ENCODE data around the gene PPP1R9B.

Gene PPP1R9B

DNA sequence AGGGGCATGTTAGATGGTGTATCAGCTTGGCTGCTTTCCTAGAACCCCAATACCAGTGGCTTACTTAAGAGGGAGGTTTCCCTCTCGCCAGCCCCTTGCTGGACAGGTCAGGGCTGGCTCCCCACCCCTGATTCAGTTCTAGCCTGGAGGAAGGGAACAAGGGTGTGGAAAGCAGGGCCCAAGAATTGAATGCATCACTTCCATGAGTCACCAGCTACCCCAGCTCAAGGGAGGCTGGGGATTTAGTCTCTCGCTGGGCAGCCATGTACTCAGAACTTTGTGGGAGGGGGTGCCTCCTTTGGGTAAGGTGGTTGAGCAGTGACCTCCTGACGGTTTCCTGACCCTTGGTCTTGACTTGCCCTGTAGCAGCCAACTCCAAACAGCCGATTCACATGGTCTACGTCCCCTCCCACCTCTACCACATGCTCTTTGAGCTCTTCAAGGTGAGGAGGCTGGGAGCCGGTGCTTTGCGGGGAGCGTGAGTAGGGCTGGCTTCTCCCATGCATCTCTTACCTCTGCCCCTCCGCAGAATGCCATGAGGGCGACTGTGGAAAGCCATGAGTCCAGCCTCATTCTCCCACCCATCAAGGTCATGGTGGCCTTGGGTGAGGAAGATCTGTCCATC, 42.6 kb downstream of the PPP1R9B start:
- DNase-seq (ENCODE audit: low read depth in 2 of 2) = no peak

DNA sequence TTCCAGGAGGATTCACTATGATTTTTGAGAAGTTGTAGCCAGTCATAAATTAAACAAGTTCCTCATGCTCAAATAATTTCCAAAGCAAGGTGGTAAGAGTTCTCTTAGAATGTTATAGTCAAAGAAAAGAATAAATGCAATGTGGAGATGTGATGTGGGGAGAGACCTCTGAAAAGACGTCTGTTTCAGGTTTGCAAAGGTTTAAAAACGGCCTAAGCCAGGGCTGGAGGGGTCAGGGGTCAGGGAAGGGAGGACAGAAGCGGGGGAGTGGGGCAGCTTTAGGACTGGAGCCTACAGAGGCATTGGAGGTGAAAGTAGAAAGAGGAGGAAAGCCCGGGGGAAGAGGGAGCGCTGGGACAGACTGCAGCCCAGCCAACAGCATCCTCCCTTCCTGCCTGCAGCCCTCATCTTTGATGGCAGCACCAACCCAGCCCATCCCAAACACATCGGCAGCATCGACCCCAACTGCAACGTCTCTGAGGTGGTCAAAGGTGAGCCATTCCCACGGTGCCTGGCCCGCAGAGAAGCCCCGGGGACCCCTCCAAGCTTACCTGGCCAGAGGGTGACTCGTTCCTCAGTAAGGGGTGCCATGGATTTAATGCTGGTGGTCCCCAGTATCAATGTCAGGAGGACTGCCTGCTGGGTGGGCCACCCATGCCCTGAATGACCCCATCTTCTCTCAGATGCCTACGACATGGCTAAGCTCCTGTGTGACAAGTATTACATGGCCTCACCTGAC, 43.9 kb downstream of the PPP1R9B start:
- DNase-seq (ENCODE audit: low read depth in 2 of 2) = no peak

DNA sequence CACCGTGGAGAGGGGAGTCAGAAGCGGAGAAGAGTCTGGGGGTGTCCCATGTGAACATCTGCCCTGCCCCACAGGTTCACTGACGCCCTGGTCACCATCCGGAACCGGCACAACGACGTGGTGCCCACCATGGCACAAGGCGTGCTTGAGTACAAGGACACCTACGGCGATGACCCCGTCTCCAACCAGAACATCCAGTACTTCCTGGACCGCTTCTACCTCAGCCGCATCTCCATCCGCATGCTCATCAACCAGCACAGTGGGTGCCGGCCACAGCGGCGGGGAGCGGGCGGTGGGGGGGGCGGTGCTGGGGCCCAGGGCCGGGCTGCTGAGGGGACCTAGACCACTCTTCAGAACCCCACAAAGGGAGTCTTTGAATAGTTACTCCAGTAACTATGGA, 44.7 kb downstream of the PPP1R9B start:
- no peak for DNase-seq (ENCODE audit: low read depth in 2 of 2)

GRCh38 chr17:50103941-50104340, 46.5 kb downstream of the PPP1R9B start:
- no peak for DNase-seq (ENCODE audit: low read depth in 2 of 2)

DNA sequence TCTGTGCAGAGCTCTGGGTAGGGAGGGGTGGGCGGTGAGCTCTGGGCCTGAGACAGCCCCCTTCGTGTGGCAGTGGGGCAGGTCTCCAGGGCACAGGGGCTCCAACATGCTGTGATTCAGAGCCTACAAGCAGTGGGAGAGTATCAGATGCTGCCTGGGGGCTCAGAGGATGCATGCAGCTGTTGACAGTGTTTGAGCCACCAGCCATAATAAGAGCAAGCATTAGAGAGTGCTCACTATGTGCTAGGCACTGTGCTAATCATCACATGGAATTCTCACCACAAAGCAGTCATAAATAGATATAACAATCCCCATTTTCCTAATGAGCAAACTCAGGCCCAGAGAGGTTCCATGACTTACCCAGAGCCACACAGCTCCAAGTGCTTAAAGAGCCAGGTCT, 47.2 kb downstream of the PPP1R9B start:
- no peak for DNase-seq (ENCODE audit: low read depth in 2 of 2)

- no peak for DNase-seq (ENCODE audit: low read depth in 2 of 2)
Measured at GRCh38 chr17:50102164-50102991, 48.1 kb downstream of the PPP1R9B start.

DNA sequence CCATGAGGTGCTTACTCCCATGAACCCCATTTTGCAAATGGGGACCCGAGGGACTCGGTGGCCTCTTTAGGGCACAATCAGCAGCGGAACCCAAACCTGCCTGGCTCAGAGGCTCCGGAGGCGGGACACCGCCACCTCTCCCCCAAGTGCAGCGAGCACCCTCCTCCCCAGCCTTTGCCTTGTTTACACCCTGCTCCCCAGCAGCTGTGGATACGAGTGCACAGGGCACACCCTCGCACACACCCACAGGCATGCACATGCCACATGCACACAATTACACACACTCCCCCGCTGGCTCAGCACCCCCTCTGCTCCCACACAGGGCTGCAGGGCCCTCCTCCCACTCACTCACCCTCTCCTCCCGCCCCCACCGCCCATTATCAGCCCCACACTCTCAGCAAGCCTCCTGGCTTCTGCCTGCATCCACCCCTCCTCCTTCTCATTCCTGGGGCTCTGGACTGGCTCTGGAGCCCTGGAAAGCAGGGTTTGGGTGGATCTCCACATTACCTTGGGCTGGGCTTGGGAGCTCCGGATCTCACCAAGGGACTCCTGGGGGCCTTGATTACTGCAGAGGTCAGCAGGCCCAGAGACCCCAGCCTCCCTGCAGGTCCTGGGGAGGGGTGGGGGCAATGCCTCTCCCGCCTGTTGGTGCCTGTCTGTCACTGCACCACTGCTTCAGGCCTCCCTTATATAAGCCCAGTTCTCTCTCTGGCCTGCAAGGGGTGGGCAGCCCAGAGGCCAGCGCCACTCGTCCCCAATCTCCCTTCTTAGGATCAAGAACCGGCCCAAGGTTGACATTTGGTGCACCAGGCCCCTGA, 48.9 kb downstream of the PPP1R9B start:
- DNase-seq (ENCODE audit: low read depth in 2 of 2) = no peak

DNA sequence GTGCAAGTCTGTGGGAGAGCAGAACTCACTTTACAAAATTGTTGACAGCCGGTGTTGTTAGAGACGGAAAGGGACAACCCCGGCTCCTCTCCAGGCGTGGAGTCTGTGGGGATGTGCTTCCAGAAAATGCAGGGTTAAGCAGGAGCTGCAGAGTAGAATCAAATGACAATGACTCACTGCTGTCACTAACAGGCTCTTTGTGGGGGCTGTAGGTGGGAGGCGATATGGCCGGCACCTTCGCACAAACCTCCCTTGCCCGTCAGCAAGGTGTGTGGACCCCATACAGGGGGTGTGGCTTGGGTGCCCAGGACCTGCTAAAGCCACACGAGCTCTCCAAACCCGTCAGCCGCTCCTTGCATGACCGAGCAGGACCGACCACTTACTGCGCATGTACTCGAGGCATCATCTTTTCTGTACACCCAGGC, 49.5 kb downstream of the PPP1R9B start:
- no peak for DNase-seq (ENCODE audit: low read depth in 2 of 2)

GRCh38 chr17:50100480-50100883, 50.0 kb downstream of the PPP1R9B start:
- no peak for DNase-seq (ENCODE audit: low read depth in 2 of 2)

DNA sequence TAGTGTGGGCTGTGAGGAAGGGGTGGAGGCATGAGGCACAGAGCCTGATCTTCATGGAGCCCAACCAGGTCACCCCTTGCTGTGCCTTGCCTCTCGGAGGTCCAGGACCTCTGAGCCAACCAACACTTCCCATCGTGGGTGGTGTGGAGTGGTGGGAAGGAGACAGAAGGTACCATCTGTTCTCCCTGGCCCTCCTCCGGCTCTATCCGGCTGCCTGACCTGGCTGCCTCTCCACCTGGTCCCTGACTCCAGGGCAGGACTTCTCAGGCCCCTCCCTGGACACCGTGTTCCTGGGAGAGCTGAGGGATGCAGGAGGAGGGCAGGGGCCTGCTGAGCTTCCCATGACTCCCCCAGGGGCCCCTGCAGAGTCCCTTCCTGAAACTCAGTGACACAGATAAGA, 51.5 kb downstream of the PPP1R9B start:
- DNase-seq (ENCODE audit: low read depth in 2 of 2) = no peak

GRCh38 chr17:50098583-50098982, 51.9 kb downstream of the PPP1R9B start:
- no peak for DNase-seq (ENCODE audit: low read depth in 2 of 2)

DNA sequence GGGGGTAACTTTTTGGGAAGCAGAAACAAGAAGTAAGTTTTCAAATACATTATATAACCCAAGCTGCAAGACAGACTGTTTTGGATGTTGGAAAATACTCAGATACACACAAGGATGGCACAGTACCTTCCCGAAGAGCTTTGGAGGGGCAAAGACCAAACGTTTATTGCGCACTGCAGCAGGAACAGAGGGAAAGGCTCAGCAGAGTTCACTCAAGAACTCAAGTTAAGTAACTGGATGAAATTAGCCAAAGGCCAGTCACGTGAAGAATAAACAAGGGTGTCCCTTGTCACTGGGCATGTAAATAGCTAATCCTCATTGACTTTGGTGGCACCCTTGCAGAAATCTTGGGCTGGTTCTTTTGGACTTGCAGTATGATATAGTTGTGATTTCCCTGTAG, 52.6 kb downstream of the PPP1R9B start:
- DNase-seq (ENCODE audit: low read depth in 2 of 2) = no peak

GRCh38 chr17:50097455-50097854, 53.0 kb downstream of the PPP1R9B start:
- no peak for DNase-seq (ENCODE audit: low read depth in 2 of 2)

- DNase-seq (ENCODE audit: low read depth in 2 of 2) = no peak
Measured at GRCh38 chr17:50096758-50097157, 53.7 kb downstream of the PPP1R9B start.

GRCh38 chr17:50096092-50096491, 54.4 kb downstream of the PPP1R9B start:
- DNase-seq (ENCODE audit: low read depth in 2 of 2) = no peak

DNA sequence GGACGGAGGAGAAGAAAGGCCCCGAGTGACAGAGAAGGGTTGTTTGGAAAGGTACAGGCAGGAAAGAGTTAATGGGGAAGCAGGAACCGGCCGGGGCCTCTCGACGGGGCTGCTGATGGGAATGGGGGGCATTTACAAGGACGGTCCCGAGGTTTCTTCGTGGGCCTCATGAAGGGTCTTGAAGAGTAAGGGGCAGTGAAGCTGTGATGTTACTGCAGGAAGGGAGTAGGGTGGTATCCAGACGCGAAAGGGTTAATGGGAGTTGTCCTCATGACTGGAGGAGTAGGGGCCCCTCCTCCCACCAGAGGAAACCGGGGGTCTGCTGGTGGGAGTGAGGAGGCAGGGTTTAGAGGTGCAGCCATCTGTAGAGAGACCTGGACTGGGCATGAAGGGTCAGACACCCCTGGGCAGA, 54.8 kb downstream of the PPP1R9B start:
- DNase-seq (ENCODE audit: low read depth in 2 of 2) = no peak

DNA sequence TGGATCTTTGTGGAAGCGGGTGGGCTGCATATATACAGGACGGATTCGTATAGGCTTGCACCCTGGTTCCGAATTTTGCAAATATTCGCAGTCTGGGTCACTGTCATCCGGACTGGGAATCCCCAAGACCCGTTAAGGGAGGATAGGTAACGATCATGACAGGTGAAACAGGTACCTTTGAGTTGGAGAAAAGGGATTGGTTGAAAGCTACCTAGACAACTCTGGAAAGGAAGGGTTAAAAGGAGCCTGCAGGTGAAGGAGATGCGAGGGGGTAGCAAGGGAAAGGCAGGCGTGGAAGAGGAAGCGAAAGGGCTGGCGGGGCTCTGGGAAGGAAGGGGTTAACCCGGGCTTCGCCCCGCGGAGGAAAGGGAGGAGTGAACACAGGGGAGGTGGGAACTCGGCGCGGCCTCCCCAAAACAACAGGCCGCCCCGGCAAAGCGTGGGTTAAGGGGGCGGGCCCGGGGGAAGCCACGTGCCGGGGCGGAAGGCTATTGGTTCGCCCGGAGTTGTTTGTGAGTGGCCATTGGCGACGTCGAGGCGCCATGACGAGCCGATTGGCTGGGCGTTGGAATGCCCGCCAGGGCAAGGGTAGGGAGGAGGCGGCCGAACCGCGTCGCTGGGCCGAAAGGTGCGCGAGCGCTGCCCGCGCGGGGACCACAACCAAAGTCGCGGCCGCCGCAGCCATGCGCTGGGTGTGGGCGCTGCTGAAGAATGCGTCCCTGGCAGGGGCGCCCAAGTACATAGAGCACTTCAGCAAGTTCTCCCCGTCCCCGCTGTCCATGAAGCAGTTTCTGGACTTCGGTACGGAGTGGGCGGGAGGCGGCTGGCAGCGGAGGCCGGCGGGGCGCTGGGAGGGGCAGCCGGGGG, 55.5 kb downstream of the PPP1R9B start, which contains the start of gene PDK2:
Gene PDK2 (plus strand): TSS at position 599 of the 867 bp plus-strand sequence. CDS start 85 bp downstream, at position 684.
- peak; percentile 91 for DNase-seq (ENCODE audit: low read depth in 2 of 2)

- peak; percentile 89 to 93 for DNase-seq (ENCODE audit: low read depth in 2 of 2)
Measured at GRCh38 chr17:50094243-50094752, 56.2 kb downstream of the PPP1R9B start.

DNA sequence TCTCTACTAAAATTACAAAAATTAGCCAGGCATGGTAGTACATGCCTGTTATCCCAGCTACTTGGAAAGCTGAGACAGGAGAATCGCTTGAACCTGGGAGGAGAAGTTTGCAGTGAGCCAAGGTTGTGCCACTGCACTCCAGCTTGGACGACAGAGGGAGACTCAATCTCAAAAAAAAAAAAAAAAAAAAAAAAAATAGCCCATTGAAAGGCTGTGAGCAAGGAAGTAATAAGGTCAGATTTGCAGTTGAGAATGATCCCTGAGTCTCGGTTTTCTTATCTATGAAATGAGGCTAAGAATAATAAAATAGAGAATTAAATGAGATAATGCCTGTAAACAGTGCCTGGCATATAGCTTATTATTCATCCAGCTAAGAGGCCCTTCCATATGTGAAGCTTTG, 56.7 kb downstream of the PPP1R9B start:
- DNase-seq (ENCODE audit: low read depth in 2 of 2) = no peak

GRCh38 chr17:50093246-50093645, 57.2 kb downstream of the PPP1R9B start:
- DNase-seq (ENCODE audit: low read depth in 2 of 2) = no peak

DNA sequence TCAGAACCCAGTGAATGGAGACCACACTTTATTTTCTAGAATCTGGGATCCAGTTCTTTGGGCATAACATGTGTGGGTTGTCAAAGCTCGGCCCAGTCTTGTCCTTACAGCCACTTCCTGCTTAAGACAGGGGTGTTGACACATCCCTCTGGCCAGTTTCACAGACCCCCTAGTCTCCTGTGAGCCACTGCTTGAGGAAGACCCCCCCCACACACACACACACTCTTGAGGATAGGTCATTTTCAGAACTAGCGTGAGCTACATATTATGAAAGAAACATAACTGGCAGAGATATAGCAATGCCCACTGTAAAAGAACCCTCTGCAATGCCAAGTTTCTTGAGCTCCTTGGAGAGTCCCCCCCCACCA, 58.6 kb downstream of the PPP1R9B start:
- no peak for DNase-seq (ENCODE audit: low read depth in 2 of 2)

Measured in stimulated activated CD4-positive, alpha-beta T cell treated with anti-CD3 and anti-CD28 coated beads, Interleukin-1b, Interleukin-23, amount 100 ng/mL, for 4 hours (primary cell).